Type B pancreatic cell (in vitro differentiated cells): ENCODE results near the gene PLP1. TPM values are rescaled to one million over a fixed set of nuclear protein-coding genes. Genes with fewer than 3 reads are reported as not detected.

Source experiments
- DNase-seq: peaks from one replicate; pipeline ENCODE4 v3.0.0; 2021; ENCODE audit warnings: mixed read lengths; ENCODE audit not compliant: unreplicated experiment; ENCODE audit errors: extremely low spot score
- H3K27ac Mint-ChIP-seq: 2 replicates; pipeline ENCODE4 v1.8.0; 2021; ENCODE audit warnings: mild to moderate bottlenecking, mixed read lengths
- H3K27me3 Mint-ChIP-seq: 2 replicates; pipeline ENCODE4 v1.8.0; 2021; ENCODE audit warnings: mixed read lengths
- H3K36me3 Mint-ChIP-seq: 2 replicates; pipeline ENCODE4 v1.8.0; 2021; ENCODE audit warnings: mixed read lengths
- H3K4me1 Mint-ChIP-seq: one replicate; pipeline ENCODE4 v1.8.0; 2021; ENCODE audit warnings: mixed read lengths; ENCODE audit not compliant: unreplicated experiment
- H3K4me3 Mint-ChIP-seq: 2 replicates; pipeline ENCODE4 v1.8.0; 2021; ENCODE audit warnings: mild to moderate bottlenecking, mixed read lengths
- H3K9me3 Mint-ChIP-seq: 2 replicates; pipeline ENCODE4 v1.8.0; 2021; ENCODE audit warnings: mixed read lengths
- total RNA-seq: library from RNA; stranded (reverse); gene quantifications from 2 replicates; pipeline ENCODE4 v1.2.1, GENCODE V29; 2021; ENCODE audit warnings: low replicate concordance
- TF ChIP-seq, protein P1 (sequence below): fragments of 200-600 bp; sonication (generic); conservative IDR thresholded peaks from 2 replicates; pipeline ENCODE4 v1.5.0; 2021; ENCODE audit warnings: antibody characterized with exemption, mild to moderate bottlenecking

PLP1 gene
- total RNA-seq, 1 donor from 2014 or later, result 55.3 TPM

DNA sequence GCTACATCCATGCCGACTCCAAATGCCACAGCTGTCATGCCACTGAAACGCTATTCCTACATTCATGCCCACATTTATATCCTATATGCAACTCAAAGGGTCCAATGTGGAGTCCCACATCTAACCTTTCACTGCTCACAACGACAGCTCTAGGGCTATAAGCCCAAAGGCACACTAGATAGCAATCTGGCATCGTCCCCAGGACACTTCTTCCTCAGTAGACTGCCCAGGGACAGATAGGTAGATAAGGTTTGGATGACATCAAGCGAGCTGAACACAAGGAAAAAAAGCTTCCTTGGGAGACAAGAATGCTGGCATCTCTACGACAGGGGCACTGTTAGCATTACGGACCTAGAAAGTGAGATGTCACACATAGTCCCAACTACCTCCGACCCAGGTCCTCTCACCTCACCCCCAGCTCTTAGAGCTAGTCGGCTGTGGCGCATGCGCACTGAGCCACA, 54.7 kb downstream of the PLP1 start:
- H3K27me3 Mint-ChIP-seq, result peaks cover 9% of the 10 kb centered on the region
- no peak for DNase-seq
- TF ChIP-seq, protein P1, sequence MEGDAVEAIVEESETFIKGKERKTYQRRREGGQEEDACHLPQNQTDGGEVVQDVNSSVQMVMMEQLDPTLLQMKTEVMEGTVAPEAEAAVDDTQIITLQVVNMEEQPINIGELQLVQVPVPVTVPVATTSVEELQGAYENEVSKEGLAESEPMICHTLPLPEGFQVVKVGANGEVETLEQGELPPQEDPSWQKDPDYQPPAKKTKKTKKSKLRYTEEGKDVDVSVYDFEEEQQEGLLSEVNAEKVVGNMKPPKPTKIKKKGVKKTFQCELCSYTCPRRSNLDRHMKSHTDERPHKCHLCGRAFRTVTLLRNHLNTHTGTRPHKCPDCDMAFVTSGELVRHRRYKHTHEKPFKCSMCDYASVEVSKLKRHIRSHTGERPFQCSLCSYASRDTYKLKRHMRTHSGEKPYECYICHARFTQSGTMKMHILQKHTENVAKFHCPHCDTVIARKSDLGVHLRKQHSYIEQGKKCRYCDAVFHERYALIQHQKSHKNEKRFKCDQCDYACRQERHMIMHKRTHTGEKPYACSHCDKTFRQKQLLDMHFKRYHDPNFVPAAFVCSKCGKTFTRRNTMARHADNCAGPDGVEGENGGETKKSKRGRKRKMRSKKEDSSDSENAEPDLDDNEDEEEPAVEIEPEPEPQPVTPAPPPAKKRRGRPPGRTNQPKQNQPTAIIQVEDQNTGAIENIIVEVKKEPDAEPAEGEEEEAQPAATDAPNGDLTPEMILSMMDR, result no peak

DNA sequence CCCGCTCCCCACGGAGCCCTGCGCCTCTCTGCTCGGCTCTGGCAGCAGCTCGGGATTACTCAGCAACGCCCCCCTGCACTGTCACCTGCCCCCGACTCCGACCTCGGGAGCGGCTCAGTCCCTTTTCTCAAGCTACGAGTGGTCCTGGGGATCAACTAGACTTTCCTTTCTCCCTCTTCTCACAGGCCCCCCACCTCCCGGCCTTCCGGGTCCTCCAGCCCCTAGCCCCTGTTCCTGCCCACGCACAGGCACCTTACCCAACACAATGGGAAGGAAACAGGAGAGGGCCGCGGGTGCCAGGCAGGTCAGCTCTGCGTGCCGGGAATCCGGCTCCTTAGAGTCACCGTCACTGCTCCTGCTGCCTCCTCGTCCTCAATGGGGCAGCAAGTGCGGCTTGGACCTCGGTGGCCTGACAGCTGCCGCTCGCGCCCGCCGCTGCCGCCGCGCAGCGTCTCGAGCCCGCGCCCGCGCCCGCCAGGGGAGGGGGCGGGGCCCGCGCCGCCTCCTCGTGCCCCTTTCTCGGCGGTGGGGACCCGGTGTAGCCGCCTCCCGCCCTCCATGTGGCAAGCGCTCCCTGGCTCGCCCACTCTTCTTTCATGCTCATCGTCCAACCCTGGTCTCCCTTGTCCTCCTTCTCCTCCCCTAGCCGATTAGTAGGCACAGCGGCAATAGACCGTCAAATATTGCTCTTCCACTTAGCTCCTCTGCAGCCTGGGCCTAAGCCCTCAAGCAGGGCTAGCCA, 55.3 kb downstream of the PLP1 start, which contains the start of gene RAB9B:
Gene RAB9B (minus strand): TSS at position 455 of the 742 bp plus-strand sequence. CDS start 6,473 bp downstream, outside the sequence.
- no peaks in the 10 kb centered on the region for H3K9me3 Mint-ChIP-seq
- H3K36me3 Mint-ChIP-seq, result no peaks in the 10 kb centered on the region
- peak within 1 kb of the TSS; percentile 87 for H3K4me3 Mint-ChIP-seq
- peak within 1 kb of the TSS; percentile 29 for H3K27ac Mint-ChIP-seq
- TF ChIP-seq, protein P1, result no peak
- H3K4me1 Mint-ChIP-seq, result no peaks in the 10 kb centered on the region
- peaks cover 9% of the 10 kb centered on the region for H3K27me3 Mint-ChIP-seq
- DNase-seq, result peak; percentile 68

More for the DNA sequence above, 54.7 kb downstream of the PLP1 start:
- Mint-ChIP-seq H3K9me3 (no peaks in the 10 kb centered on the region), H3K4me3 (peak overlapping the region; percentile 82), H3K27ac (no peak overlapping the region), H3K36me3 (no peaks in the 10 kb centered on the region), H3K4me1 (no peaks in the 10 kb centered on the region)

DNA sequence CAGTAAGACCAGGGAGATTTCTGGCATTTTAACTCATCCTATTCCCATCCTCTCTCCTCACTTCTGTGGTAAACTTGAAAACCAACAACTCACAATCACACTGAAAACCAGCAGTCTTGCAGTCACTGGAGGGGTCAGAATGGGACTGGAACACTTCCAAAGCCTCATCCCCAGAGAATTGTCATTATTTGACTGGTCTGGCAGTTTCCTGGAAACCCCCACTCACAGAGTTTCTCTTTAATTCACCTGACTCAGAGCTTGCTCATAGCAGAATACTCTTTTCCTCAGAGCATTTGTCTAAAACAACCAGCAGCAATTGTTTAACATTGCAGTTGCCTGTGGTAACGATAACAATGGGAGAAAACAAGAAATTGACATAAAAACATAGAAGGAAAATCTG, 62.8 kb downstream of the PLP1 start:
- TF ChIP-seq, protein P1, result no peak
- H3K4me3 Mint-ChIP-seq, result no peak overlapping the region
- DNase-seq, result no peak
- no peak overlapping the region for H3K27ac Mint-ChIP-seq
- H3K4me1 Mint-ChIP-seq, result no peaks in the 10 kb centered on the region
- H3K36me3 Mint-ChIP-seq, result no peaks in the 10 kb centered on the region
- no peaks in the 10 kb centered on the region for H3K9me3 Mint-ChIP-seq
- peaks cover 8% of the 10 kb centered on the region for H3K27me3 Mint-ChIP-seq

Other genes with a start within 250 kb of the PLP1 start
- gene TCEAL4, start 191.3 kb upstream of the PLP1 start, total RNA-seq, result 50.5 and 68.1 TPM in 2 replicates
- 9.5 and 13.8 TPM in 2 replicates for gene TCEAL3, start 168.9 kb upstream of the PLP1 start, total RNA-seq
- 16.9 and 22.3 TPM in 2 replicates for gene TCEAL1, start 147.9 kb upstream of the PLP1 start, total RNA-seq
- gene MORF4L2, start 90.1 kb upstream of the PLP1 start, total RNA-seq, result 419 and 666 TPM in 2 replicates
- gene TMEM31, start 65.9 kb upstream of the PLP1 start, total RNA-seq, result 0.87 TPM in 1 of 2 replicates, not detected in the other
- gene RAB9B, start 55.4 kb downstream of the PLP1 start, total RNA-seq, result 1.4 and 2.8 TPM in 2 replicates
- 13.2 and 23.0 TPM in 2 replicates for gene TMSB15B, start 185.8 kb downstream of the PLP1 start, total RNA-seq
- gene H2BW1, start 236.9 kb downstream of the PLP1 start, total RNA-seq, result not detected in 2 replicates